HG03460 (cell line): ENCODE measurements around the gene EMSY.

Experiments
- ATAC-seq: cut with Tn5 transposase; IDR thresholded peaks from one replicate; pipeline ENCODE4 v1.9.1; 2021; ENCODE audit not compliant: unreplicated experiment

The EMSY gene

GRCh38 chr11:76513654-76514034 lies 68.8 kb downstream of the EMSY start:
- ATAC-seq: no peak

- no peak for ATAC-seq
These were observed 70.7 kb downstream of the EMSY start for GRCh38 chr11:76515494-76515893.

- ATAC-seq: no peak
These were observed 78.3 kb downstream of the EMSY start for GRCh38 chr11:76523147-76523546.

GRCh38 chr11:76523786-76524436 lies 79.1 kb downstream of the EMSY start:
- ATAC-seq: no peak

DNA sequence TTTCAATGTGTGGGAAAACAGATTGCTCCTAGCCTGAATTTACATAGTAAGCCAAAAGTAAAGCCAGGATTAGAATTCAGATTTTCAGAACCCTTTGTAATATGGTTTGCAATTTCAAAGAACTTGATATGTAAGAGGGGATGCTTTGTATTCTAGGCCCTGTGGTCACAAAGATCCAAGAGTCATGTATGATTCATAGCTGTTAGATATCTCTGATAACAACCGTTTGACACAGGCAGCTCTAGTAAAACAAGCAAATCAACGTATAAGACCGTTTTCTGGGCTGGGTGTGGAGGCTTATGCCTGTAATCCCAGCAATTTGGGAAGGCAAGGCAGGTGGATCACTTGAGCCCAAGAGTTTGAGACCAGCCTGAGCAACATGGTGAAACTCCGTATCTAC lies 79.6 kb downstream of the EMSY start:
- no peak for ATAC-seq

DNA sequence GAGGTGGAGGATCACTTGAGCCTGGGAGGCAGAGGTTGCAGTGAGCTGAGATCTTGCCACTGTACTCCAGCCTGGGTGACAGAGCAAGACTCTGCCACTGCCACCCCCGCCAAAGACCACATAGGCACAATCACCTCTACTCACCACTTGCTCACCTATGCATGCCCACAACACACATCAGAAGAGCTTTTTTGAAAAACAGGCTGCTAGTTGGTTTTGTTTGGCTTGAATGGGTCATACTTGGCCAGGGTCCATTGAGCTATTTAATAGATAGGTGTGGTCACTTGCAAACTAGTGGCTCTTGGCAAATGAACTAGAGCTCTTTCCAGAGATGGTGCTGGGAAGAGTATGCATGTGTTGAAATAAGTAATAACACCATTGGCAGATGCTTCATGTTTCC lies 80.1 kb downstream of the EMSY start:
- no peak for ATAC-seq

DNA sequence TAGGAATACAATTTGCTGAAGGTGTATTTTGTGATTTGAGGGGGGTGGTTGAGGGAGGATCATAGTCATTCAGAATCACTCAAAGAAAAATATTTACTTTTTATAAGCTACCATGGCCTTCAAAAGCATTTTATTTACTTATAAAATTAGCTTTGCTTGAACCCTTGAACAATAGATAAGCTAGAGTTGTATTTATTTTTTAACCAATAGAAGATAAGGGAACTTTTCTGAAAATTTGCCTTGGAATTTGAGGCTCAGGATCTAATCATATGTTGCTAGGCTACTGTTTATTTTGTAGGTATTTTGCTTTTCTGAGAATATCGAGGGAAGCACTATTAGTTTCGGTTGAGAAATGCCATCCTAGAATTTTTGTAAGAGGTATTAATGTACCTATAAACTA lies 82.1 kb downstream of the EMSY start:
- ATAC-seq: no peak

DNA sequence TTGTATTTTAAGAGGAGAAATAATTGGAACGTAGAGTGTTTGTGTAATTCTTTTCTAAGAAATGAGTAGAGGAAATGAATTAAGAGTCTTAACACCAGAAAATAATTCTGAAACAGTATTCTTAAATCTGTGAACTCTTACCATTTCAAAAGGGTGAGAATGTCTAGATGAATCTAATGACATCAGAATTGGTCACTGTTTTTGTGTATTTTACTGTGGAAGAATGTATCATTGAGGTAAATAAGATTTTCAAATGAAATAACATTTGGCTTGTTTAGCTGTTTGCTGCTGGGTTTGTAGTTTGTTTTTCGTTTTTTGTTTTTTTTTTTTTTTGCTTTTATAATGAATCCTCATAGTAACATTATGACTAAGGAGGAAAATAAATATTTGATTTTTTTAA lies 97.6 kb downstream of the EMSY start:
- ATAC-seq: no peak

GRCh38 chr11:76543006-76543703 lies 98.3 kb downstream of the EMSY start:
- no peak for ATAC-seq

GRCh38 chr11:76550781-76551180 lies 106.0 kb downstream of the EMSY start:
- ATAC-seq: no peak

GRCh38 chr11:76551400-76551799 lies 106.6 kb downstream of the EMSY start:
- no peak for ATAC-seq

- no peak for ATAC-seq
These were observed 108.2 kb downstream of the EMSY start for GRCh38 chr11:76552987-76553386.

DNA sequence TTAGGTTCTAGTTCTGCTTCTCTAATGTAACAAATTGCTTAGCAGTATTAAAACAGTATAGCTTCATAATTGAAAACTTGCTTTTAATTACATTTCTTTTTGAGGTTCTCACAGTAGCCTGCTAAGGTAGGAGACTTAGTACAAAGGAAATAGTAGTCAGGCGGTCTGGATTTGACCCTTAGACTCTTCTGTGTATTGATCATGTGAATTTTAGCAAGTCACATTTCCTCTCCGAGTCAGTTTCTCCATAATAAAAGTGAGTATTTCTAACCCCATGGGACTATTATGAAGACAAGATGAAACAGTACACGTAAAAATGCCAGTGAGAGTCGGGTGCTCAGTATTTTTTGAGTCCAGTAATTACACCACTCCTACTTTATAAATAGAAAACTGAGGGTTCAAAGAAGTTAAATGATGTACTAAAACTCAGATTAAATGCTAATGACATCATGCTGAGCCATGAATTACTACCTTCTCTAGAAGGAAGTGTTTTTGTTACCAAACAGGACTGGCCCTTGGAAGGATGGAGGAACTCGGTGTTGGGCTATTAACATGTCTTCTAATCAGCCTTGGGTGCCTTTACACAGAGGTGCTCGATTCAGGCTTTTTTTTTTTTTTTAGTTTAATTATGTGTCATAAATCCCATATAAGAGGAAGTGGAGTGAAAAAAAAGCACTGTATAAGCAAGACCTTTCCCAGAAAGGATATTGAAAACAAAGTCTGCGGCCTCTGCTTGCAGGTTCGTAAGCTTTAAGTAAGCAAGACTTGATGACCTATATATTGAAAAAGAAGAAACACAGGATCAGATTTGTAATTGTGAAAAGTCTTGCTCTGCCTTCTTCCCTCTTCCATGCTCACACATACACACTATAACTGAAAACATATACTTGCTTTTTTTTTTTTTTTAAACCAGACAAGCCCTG lies 109.0 kb downstream of the EMSY start:
- no peak for ATAC-seq

GRCh38 chr11:76554767-76555166 lies 109.9 kb downstream of the EMSY start:
- ATAC-seq: no peak

- no peak for ATAC-seq
These were observed 112.6 kb downstream of the EMSY start for GRCh38 chr11:76557466-76557865.

GRCh38 chr11:76558473-76558872 lies 113.7 kb downstream of the EMSY start:
- no peak for ATAC-seq

DNA sequence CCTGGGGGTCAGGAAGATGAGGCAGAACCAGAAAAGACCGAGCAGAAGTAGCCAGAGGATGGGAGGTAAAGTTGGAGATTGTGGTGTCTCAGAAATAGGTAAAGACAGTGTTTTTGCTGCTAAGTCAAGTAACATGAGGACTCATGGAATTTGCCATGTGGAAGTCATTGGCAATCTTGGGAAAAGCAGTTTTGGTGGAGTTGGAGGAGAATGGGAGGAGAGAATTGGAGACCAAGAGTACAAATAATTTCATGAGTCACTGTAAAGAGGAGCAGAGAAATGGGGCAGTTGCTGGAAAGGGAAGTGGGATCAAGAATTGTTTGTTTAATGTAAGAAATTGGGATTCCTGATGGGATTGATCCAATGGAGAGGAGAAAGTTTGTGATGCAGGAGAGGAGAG lies 114.1 kb downstream of the EMSY start:
- no peak for ATAC-seq

- no peak for ATAC-seq
These were observed 114.5 kb downstream of the EMSY start for GRCh38 chr11:76559346-76559745.

DNA sequence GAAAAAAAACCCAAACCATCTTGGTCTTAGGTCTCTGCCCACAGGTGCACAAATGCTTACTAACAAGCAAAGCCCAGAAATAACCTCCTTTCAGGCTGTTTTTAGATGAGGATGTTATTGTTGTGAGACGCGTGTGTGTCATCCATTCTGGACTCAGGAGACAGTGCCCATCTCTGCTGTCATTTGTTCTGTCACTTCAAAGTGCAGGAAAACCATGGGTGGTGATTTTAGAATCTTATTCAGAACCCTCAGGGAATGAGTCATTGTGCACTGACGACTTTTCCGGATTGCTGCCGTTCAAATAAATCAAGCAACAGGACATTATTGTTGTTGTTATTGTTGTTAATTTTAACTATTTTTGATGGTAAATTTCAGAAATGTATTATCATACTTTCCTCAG lies 115.4 kb downstream of the EMSY start:
- ATAC-seq: no peak

GRCh38 chr11:76561245-76561644 lies 116.4 kb downstream of the EMSY start:
- no peak for ATAC-seq

DNA sequence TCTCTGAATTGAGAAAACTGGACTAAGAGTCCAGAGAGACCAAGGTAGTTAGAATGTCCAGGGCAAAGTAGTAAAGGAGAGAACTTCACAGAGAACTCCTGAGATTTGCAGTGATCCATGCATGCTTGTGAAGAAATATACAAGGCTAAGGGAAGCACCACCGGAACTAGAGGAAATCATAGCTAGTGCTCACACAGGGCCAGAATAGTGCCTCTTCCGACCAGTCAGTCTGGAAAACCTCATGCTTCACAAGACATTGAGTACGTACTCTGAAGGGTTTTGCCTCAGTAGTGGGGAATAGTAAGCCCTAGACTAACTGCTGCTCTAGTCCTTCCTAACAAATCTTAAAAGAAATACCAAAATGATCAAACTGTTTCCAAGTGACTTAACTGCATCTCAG lies 117.7 kb downstream of the EMSY start:
- no peak for ATAC-seq

DNA sequence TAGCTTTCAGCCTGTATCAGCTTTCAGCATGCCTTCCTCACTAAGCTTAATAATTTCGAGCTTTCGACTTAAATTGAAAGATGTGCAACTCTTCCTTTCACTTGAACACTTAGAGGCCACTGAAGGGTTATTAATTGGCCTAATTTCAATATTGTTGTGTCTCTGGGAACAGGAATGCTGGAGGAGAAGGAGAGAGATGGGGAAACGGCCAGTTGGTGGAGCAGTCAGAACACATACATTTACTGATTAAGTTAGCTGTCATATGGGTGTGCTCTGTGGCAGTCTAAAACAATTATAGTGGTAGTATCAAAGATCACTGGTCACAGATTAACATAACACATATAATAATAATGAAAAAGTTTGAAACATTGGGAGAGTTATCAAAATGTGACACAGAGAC lies 119.5 kb downstream of the EMSY start:
- ATAC-seq: no peak
